Stimulated activated CD8-positive, alpha-beta memory T cell treated with anti-CD3 and anti-CD28 coated beads, Interleukin-7, amount 100 ng/mL, for 1 hour (primary cell): ENCODE results near the gene MYO9B.
A peak's percentile ranks its signal among the peaks of the same experiment; 100 is the strongest.

ENCODE experiments used
- DNase-seq, 2 donors: peaks; one replicate each; pipeline ENCODE4 v3.0.0-alpha.2; 2020; ENCODE audit warnings: low read depth in 2 of 2

The MYO9B gene, protein sequence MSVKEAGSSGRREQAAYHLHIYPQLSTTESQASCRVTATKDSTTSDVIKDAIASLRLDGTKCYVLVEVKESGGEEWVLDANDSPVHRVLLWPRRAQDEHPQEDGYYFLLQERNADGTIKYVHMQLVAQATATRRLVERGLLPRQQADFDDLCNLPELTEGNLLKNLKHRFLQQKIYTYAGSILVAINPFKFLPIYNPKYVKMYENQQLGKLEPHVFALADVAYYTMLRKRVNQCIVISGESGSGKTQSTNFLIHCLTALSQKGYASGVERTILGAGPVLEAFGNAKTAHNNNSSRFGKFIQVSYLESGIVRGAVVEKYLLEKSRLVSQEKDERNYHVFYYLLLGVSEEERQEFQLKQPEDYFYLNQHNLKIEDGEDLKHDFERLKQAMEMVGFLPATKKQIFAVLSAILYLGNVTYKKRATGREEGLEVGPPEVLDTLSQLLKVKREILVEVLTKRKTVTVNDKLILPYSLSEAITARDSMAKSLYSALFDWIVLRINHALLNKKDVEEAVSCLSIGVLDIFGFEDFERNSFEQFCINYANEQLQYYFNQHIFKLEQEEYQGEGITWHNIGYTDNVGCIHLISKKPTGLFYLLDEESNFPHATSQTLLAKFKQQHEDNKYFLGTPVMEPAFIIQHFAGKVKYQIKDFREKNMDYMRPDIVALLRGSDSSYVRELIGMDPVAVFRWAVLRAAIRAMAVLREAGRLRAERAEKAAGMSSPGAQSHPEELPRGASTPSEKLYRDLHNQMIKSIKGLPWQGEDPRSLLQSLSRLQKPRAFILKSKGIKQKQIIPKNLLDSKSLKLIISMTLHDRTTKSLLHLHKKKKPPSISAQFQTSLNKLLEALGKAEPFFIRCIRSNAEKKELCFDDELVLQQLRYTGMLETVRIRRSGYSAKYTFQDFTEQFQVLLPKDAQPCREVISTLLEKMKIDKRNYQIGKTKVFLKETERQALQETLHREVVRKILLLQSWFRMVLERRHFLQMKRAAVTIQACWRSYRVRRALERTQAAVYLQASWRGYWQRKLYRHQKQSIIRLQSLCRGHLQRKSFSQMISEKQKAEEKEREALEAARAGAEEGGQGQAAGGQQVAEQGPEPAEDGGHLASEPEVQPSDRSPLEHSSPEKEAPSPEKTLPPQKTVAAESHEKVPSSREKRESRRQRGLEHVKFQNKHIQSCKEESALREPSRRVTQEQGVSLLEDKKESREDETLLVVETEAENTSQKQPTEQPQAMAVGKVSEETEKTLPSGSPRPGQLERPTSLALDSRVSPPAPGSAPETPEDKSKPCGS (N-terminal part only)

DNA sequence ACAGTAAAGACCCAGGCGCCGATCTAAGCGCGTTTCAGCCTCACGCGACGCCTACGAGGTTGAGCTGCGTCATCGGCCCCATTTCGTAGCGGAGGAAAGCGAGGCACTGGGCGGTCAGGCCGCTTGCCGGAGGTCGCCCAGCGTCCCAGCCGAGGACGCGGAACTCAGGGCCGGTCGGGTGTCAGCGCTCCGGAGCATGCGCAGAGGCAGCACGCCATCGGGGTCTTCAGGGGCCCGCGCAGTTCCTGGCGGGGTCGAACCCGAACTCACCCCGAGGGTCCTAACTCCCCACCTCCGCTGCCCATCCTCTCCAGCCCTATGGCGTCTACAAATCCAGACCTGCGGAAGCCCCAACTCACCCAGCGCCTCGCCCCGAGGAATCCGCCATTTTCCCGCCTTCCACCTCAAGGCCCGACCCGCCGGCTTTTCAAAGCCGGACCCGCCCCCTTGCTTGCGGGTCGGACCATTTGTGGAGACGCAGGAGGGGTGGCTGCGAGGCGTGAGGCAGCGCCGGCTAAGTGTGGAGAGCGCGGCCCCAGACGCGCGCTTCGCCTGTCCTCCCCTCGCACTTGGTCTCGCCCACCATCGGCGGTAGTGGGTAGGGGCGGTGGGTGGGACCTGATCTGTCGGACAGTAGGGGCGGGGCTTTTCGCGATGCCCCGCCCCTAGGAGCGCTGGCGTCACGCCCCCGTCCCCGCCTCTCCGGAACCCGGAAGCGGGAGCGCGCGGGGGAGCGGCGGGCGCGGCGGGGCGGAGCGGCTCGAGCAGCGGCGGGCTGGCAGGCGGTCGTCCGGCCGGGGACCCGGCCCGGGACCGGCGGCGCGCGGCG lies at the start of gene MYO9B, which contains the start of gene HAUS8:
MYO9B (plus strand) TSS at position 743 of the 829 bp plus-strand sequence. CDS start 25,941 bp downstream, outside the sequence.
HAUS8 (minus strand) TSS at position 418 of the 829 bp plus-strand sequence; CDS start at position 388, 30 bp downstream.
- peak; percentile 98 to 99 for DNase-seq

DNA sequence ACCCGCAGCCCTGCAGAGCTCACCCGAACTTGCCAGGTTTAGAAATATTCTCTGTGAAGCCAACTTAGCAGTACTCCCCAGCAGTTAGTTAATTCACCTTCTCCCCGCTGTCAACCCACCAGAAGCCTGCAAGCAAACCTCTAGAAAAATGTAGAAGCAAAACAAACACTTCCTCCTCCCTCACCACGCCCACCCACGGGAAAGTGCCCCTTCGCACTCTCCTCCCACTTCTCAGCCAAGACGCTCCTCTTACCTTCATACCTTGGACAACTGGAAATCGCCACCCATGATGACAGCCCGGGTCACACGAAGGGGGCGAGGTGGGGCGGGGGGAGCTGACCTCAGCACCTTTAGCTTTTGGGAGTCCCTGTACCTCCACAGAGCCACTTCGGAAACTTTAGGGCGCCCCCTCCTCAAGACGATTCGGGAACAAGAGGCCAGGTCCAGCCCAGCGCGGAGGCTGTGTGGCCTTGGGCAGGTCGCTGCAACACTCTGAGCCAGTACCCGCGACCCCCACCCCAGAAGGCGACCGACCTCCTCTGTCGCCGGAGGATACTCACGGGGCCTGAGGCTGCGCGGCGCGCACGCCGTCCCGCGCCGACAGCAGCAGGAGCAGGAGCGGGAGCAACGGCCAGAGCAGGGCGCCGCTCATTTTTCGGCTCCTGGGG lies 49.5 kb upstream of the MYO9B start:
- no peak for DNase-seq

DNA sequence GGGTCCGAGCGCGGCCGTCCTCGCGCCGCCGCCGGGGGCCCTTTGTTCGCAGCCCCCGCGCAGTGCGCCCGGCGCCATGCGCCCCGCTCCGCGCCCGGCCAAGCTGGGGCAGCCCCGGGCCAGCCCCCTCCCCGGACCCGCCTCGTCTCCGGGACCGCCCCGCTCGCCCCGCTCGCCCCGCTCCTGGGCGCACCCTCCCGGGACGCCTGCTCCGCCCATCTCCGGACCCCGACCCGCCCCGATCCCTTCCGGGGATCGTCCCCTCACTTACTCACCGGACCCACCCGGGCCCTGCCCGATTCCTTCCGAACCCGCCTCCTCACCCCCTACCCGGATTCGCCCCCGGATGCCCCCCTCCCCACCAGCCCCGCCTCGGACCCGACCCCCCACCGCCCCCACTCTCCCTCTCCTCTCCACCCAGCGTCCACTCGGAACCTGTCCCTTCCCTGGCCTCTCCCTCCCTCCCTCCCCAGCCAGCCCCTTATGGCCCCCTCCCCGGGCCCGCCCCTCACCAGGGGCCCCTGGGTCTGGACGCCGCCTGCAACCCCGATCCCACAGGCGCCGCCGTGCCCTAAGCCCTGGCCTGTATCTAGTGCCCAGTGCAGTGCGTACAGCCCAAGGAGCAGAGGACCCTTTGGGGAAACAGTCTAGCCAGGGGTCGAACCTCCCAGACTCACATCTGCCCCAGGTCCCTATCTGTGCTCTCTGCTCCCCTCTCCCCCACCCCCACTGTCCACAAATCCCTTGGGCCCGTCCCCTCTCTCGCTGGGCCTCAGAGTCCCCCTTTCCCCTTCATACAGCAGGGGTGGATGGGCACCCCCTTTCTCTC lies 48.7 kb upstream of the MYO9B start, which contains the start of gene CPAMD8:
CPAMD8 (minus strand) TSS at position 105 of the 829 bp plus-strand sequence. CDS start 168 bp downstream, outside the sequence.
- DNase-seq, result no peak

DNA sequence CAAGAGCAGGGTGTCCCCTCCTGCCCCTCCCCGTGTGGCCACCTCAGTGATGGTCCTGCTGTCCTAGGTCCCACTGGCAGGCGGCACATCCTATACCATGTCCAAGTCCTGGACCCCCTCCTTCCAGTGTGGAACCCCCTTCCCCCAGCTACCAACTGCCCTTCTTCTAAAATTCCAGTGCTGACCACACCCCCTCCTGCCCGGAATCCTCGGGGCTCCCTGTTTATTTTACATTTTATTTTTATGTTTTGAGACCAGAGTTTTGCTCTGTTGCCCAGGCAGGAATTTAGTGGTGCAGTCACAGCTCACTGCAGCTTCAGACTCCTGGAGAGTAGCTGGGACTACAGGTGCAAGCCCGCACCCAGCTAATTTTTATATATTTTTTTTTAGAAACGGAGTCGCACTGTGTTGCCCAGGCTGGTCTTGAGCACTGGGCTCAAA lies 48.0 kb upstream of the MYO9B start:
- no peak for DNase-seq

DNA sequence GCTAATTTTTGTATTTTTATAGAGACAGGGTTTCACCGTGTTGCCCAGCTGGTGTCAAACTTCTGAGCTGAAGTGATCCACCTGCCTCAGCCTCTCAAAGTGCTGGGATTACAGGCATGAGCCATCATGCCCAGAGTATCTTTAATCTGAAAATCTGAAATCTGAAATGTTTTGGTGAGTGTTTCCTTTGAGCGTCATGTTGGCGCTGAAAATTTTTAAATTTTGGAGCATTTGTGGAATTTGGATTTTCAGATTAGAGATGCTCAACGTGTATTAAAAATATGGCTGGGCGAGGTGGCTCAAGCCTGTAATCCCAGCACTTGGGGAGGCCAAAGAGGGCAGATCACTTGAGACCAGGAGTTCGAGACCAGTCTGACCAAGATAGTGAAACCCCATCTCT lies 43.8 kb upstream of the MYO9B start:
- no peak for DNase-seq

DNA sequence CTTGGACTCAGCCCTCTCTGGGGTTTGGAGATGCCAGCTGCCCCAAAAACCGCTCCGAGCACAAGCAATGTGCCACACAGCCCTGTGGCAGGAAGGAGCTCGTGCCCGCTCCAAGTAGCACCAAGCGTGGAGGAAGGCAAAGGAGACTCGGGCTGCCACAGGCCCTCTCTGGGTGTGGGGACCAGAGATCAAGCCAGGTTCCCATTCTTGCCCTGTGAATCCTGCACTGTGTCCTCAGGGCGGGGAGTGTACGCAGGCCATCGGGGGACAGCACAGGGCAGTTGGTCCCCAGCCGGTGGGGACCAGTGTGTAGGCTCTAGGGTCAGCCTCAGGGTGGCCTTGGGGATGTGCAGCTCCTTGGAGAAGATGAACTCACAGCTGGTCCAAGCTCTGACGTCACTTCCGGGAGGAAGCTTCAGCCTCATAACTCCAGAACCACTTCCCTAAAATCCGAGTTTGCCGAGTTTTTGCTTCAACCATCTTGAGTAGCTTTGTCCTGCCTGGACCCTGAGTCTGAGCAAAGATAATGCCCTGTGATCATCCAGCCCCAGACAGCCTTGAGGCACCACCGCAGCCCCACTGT lies 39.6 kb upstream of the MYO9B start:
- no peak for DNase-seq

DNA sequence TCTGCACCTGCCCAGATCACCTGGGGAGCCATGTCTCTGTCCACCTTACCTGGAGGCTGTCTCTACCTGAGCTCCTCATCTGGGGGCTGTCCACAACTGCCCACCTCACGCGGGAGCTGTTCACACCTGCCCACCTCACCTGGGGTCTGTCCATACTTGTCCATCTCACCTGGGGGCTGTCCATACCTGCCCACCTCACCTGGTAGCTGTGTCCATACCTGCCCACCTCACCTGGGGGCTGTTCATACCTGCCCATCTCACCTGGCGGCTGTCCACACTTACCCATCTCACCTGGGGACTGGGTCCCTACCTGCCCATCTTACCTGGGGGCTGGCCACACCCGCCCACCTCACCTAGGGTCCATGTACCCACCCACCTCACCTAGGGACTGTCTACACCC lies 38.9 kb upstream of the MYO9B start:
- no peak for DNase-seq

DNA sequence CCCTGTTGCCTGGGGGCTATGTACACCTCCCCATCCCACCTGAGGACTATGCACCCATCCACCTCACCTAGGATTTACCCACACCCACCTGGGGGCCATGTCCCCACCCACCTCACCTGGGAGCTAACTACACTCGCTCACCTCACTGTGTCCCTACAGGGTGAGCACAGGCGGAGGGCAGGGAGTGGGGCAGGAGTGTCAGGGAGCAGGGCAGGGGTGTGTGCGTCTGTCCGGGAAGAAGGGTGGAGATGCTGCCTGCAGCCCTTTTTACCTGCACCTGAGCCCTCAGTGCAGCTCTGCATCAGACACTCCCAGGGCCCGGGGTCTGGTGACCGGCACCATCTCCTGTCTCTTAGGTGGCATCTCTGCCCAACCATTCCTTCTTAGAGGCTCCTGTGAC lies 38.4 kb upstream of the MYO9B start:
- no peak for DNase-seq

DNA sequence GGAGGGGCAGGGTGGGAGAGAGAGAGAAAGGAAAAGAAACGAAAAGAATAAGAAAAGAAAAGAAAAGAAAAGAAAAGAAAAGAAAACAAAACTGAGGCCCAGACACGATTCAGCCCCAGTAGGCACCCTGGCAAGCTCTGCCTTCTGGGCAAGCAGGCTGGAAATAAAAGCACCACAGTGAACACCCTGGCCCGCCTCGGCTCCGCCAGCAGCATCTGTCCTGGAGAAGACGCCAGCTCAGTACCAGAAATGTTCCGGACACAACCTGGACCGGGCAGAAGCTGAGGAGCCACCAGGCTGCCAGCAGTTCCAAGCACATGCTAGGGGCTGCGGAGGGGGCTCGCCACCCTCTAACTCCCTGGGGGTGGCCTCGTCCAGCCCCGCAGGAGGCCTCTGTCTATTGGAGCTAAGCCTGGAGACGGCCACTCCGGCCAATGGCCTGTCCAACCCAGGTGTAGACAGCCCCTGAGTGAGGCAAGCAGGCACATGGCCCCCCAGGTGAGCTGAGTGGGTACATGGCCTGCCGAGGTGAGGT lies 37.5 kb upstream of the MYO9B start:
- no peak for DNase-seq

DNA sequence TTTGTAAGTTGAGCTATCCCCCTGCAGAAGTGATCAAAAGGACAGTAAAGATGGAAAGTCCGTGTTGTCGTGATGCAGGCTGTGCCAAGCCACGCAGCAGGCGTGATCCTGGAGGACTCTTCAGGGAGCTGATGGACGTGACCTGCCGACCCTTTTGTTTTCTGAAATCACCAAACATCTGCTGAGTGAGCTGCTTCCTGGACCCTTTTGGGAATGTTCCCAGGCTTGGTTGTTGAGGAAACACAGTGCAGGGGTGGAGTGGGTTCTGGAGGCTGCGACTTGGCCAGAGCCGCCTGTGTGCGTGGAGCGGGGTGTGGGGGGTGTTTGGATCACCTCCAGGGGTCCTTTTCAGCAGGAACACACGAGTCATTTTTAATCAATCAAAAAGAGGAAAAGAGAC lies 33.6 kb upstream of the MYO9B start:
- DNase-seq, result no peak

DNA sequence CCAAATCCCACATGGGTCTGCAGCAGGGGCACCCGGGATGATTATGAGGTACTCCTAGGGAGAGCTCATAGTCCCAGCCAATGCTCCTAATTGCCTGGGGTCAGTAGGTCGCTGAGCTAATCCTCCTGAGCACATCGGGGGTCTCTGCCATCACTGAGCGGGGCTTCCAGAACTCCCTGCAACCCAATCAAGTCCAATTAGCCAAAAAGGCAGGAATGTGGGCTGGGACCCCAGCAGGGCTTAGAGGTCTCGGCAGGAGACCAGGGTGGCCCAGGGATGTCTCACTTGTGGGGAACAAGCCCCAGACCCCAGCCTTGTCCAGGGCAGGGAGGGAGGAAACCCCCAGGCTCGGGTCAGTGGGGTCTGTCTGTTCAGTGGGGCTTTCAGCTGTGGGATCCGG lies 31.8 kb upstream of the MYO9B start:
- no peak for DNase-seq

DNA sequence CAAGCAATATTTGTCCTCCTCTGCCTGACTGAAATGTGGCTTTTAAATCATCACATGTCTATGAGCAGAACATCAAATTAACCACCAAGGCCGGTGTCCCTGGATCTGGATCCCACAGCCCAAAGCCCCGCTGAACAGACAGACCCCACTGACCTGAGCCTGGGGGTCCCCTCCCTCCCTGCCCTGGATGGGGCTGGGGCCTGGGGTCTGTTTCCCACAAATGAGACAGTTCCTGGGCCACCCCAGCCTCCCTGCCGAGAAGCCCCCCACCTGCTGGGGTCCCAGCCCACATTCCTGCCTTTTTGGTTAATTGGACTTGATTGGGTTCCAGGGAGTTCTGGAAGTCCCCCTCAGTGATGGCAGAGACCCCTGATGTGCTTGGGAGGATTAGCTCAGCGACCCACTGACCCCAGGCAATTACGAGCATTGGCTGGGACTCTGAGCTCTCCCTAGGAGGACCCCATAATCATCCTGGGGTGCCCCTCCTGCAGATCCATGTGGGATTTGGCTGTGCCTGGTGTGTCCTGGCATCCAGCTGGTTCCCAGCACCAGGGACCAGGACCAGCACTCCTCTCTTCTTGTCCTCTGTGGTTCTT lies 29.6 kb upstream of the MYO9B start:
- no peak for DNase-seq

DNA sequence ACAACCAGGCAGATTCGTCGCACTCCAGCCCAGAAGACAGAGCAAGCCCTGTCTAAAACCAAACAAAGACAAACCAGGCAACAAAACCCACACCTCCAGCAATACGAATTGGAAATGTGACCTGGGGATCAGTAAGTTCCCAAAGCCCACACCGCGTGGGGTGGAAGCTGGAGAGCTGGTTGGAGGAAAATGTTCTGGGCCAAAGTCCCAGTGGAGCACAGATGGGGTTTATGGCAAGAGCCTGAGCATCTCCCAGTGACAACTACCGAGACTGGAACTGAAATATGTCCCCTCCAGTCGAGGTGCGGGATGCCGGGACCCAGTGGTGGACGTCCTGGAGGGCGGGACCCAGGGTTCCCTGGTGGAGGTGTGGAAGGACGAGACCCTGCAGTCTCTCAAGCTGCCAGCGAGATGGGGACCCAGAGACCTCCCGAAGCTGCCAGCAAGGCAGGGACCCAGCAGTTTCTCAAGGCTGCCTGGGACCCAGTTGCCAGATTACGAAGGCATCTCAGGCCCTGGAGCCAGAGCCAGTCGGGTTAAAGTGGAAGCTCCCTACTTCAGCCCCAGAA lies 26.6 kb upstream of the MYO9B start:
- DNase-seq, result no peak

DNA sequence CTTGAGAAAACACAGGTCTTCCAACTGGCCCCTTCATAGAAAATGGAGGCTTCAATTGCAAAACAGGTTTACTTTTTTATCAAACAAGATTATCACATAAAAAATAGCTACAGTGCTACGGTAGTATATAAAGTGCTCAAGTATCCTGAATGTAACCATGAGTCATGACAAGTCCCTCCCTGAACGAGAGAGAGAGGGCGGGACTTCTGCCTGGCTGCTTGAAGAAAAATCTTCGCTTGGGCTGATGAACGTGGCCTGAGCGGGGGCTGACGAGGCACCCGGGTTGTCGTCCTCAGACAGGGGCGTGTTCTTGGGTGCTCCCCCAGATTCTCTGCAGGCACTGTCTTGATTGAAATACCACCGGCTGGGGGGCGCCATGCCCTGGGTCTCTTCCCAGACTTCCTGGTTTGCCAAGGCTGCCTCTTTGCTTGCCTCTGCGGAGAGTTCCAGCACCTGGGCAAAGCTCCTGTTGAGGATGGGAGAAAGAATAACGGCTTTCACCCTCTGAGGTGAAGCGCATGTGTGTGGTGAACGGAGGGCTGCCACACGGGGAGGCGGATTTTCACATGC lies 25.8 kb upstream of the MYO9B start:
- DNase-seq, result no peak

DNA sequence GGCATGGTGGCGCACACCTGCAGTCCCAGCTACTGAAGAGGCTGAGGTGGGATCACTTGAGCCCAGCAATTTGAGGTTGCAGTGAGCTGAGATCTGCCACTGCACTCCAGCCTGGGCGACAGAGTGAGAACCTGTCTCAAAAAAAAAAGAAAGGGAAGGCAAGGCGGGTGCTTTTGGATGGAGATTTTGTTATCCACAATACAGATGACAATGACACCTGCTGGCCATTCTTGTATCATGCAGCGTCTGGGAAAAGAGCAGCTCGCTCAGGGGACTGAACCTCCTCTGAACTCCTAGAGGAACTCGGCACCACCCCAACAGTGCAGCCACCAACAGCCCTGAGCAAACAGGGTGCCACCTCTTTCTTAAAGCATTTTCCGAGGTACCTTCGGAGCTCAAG lies 23.1 kb upstream of the MYO9B start:
- DNase-seq, result no peak

DNA sequence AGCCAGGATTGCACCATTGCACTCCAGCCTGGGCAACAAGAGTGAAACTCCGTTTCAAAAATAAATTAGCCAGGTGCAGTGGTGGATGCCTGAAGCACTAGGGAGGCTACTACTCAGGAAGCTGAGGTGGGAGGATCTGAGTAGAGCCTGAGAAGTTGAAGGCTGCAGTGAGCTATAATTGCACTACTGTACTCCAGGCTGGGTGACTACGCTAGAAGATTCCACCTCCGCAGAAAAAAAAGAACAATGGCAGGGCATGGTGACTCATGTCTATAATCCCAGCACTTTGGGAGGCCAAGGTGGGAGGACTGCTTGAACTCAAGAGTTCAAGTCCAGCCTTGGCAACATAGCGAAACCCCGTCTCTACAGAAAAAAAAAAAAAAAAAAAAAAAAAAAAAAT lies 20.8 kb upstream of the MYO9B start:
- no peak for DNase-seq

DNA sequence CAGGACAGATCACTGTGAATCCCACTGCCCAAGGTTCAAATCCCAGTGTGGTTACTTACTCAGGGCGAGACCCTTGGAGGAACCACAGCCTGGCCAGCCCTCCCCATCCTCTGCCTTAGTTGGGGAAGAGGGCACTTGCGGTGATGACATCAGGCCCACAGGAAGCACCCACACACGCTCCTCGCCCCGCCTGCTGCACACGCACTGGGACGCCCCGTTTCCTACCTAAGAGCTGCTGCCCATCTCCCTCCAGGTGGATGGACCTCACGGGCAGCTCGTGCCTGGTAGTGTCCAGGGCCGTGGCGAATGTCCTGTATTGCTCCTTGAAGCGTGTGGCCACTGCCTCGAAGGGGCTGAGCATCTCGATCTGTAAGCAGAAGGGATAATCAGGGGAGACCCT lies 19.9 kb upstream of the MYO9B start:
- no peak for DNase-seq

DNA sequence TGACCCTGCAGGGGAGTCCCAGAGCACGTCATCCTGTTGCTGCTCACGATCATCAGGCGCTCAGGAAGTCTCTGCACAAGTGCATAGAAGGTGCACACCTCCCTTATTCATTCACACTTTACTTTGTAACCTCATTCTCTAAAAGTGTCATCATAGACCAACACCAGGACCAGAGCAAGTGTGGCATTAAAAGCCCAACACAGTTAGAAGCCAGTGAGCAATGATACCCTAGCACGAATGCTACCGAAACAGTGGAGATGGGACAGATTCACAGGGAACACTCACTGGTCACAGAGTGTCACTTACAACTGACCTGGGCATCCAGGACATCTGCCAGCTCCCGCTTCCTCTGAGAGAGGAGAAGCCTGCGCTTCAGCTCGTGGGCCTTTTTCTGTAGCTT lies 17.3 kb upstream of the MYO9B start:
- no peak for DNase-seq
